MG63 (cell line): ENCODE results near the gene BMP2. TPM values are rescaled to one million over a fixed set of nuclear protein-coding genes. Genes with fewer than 3 reads are reported as not detected.
A peak's percentile ranks its signal among the peaks of the same experiment; 100 is the strongest.

ENCODE experiments used
- DNase-seq: peaks from one replicate; pipeline ENCODE4 v3.0.0-alpha.2; 2020
- H3K27me3 ChIP-seq: fragments of 250-450 bp; sonication (Bioruptor Pico); 2 replicates; pipeline ENCODE4 v1.5.1; 2020; ENCODE audit warnings: mild to moderate bottlenecking, moderate library complexity
- H3K36me3 ChIP-seq: fragments of 250-450 bp; sonication (Bioruptor Pico); 2 replicates; pipeline ENCODE4 v1.5.1; 2020; ENCODE audit warnings: mild to moderate bottlenecking, moderate library complexity
- H3K4me3 ChIP-seq: fragments of 250-450 bp; sonication (Bioruptor Pico); 2 replicates; pipeline ENCODE4 v1.5.1; 2020; ENCODE audit warnings: mild to moderate bottlenecking, moderate library complexity
- H3K9me3 ChIP-seq: fragments of 250-450 bp; sonication (Bioruptor Pico); 2 replicates; pipeline ENCODE4 v1.5.1; 2020; ENCODE audit warnings: mild to moderate bottlenecking, moderate library complexity
- total RNA-seq: library from RNA; depleted of rRNA; stranded (reverse); fragments of >200 nt; shearing (Covaris generic); gene quantifications from 2 replicates; pipeline ENCODE4 v1.2.3, GENCODE V29; 2014; ENCODE audit warnings: low replicate concordance; rRNA removed

The BMP2 gene
- 0.03 and 0.10 TPM in 2 replicates for total RNA-seq

DNA sequence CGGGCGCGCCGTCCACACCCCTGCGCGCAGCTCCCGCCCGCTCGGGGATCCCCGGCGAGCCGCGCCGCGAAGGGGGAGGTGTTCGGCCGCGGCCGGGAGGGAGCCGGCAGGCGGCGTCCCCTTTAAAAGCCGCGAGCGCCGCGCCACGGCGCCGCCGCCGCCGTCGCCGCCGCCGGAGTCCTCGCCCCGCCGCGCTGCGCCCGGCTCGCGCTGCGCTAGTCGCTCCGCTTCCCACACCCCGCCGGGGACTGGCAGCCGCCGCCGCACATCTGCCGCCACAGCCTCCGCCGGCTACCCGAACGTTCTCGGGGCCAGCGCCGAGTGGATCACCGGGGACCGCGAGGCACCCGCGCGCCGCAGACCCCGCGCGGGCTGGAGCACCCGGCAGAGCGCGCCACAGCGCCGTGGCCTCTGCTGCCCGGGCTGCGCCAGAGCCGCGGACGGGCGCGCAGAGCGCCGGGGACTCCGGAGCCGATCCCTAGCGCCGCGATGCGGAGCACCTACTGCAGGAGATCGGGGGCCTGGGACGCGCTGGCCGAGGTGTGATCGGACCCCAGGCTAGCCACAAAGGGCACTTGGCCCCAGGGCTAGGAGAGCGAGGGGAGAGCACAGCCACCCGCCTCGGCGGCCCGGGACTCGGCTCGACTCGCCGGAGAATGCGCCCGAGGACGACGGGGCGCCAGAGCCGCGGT lies at the start of gene BMP2:
TSS of gene BMP2 (plus strand) at position 151 of the 692 bp plus-strand sequence. CDS start 2,441 bp downstream, outside the sequence.
- no peaks in the 10 kb centered on the region for H3K36me3 ChIP-seq
- DNase-seq: peak; percentile 51
- H3K9me3 ChIP-seq: no peaks in the 10 kb centered on the region
- peak within 1 kb of the TSS; percentile 51 for H3K4me3 ChIP-seq
- peaks cover 9% of the 10 kb centered on the region; the same call in 1 of the 2 replicates for H3K27me3 ChIP-seq

DNA sequence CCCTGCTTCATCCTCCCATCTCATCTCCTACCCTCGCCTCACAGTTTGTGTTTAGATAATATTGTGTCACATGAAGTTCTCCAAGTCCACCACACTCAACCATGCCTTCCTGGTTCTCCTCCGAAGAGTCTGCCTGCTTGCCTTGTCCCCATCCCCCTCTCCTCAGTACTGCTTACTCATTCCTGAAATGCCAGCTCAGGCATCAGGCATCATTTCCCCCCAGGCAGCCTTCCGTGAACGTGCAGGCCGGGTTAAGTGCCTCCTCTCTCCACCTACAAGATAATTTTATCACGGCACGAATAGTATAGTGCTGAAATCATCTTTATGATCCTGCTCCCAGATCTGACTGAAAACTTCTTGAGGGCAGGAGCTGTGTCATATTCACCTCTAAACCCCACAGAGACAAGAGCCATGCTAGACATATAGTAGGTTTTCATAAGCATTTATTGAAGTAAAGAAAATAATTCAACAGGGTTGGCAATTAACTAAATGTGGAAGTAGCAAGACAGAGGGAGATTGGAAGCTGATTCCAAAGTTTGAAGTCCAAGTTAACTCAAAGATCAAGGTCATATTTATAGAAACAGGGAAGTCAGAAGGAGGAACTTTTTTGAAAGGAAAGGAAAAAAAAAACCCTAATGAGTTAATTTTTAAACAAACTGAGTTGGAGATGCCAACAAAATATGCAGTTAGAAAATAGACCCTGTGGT lies 48.7 kb upstream of the BMP2 start:
- no peak for DNase-seq
- Histone ChIP-seq H3K9me3 (no peaks in the 10 kb centered on the region), H3K36me3 (no peaks in the 10 kb centered on the region), H3K4me3 (no peak overlapping the region), H3K27me3 (no peaks in the 10 kb centered on the region)

GRCh38 chr20:6719369-6719721 lies 48.1 kb upstream of the BMP2 start:
- Histone ChIP-seq H3K36me3 (no peaks in the 10 kb centered on the region), H3K4me3 (no peak overlapping the region), H3K27me3 (no peaks in the 10 kb centered on the region), H3K9me3 (no peaks in the 10 kb centered on the region)
- no peak for DNase-seq

- Histone ChIP-seq H3K36me3 (no peaks in the 10 kb centered on the region), H3K9me3 (no peaks in the 10 kb centered on the region), H3K4me3 (no peak overlapping the region), H3K27me3 (no peaks in the 10 kb centered on the region)
- DNase-seq: no peak
Measured at GRCh38 chr20:6726761-6727160, 40.7 kb upstream of the BMP2 start.

- Histone ChIP-seq H3K4me3 (no peak overlapping the region), H3K27me3 (no peaks in the 10 kb centered on the region), H3K9me3 (no peaks in the 10 kb centered on the region), H3K36me3 (no peaks in the 10 kb centered on the region)
- no peak for DNase-seq
Measured at GRCh38 chr20:6730672-6731328, 36.7 kb upstream of the BMP2 start.

DNA sequence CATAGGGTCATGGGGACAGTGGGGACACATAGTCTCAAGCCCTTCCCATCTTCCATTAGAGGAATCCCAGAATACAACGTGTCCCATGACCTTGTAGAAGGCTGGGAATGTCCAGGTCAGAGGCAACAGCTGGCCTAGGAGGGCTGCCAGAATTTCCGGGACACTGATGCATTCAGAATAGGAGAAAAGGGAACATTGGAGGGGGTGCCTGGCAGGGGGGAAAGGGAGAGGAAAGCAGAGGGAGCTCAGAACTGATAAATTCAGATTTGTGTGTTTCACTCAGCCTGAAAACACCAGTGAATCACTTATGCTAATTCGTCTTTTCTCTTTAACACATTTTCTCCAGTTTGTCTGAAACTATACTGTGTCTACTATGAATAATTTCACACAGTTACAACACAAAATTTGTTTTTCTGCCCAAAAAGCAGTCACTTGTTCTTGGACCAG lies 35.5 kb upstream of the BMP2 start:
- Histone ChIP-seq H3K9me3 (no peaks in the 10 kb centered on the region), H3K27me3 (no peaks in the 10 kb centered on the region), H3K4me3 (no peak overlapping the region), H3K36me3 (no peaks in the 10 kb centered on the region)
- DNase-seq: no peak

- H3K27me3 ChIP-seq: no peaks in the 10 kb centered on the region
- no peaks in the 10 kb centered on the region for H3K36me3 ChIP-seq
- DNase-seq: no peak
- no peak overlapping the region for H3K4me3 ChIP-seq
- H3K9me3 ChIP-seq: no peaks in the 10 kb centered on the region
Measured at GRCh38 chr20:6732851-6733250, 34.6 kb upstream of the BMP2 start.

- H3K9me3 ChIP-seq: no peaks in the 10 kb centered on the region
- H3K27me3 ChIP-seq: no peaks in the 10 kb centered on the region
- no peak overlapping the region for H3K4me3 ChIP-seq
- DNase-seq: no peak
- H3K36me3 ChIP-seq: no peaks in the 10 kb centered on the region
Measured at GRCh38 chr20:6733965-6734364, 33.5 kb upstream of the BMP2 start.

DNA sequence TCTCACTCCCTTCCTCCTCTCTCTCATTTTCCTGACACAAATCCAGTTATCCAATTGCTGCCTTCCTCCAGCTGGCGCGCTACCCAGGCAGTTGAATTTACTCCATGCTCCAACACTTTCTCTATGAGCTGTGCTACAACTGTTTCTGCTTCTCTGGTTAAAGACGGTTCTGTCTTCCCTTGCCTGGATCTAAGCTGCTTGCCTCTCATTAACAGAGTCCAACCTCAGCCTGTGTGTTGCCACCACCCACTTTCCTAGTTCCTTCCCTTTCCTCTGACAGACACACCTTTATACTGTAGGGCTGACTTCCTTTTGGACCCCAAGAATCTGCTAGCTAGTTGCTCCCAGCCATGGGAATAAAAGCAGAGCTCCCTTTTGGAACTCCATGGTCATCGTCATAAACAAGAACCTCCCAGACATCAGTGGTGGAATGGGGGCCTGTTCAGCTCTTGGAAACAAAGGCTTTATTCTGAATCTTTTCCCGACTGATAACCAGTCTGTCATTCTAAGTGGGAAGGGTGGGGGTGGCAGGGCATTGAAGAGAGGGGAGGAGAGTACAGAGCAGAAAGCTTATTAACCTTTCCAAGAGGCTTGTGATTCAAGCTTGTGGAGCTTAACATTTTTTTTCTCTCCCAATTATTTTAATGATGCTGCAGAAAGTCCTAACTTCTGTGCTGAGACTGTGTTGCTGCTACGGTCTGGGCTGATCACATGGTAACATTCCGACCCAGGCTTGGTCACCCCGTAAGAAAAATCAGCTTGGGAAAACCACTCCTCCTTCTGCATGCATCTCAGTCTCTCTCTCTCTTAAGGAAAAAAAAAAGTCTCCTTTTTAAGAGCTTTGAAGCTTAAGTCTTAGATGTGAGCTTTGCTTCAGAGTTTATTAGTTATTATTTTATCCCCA lies 31.3 kb upstream of the BMP2 start:
- H3K27me3 ChIP-seq: no peaks in the 10 kb centered on the region
- DNase-seq: no peak
- no peak overlapping the region for H3K4me3 ChIP-seq
- no peaks in the 10 kb centered on the region for H3K36me3 ChIP-seq
- H3K9me3 ChIP-seq: no peaks in the 10 kb centered on the region

DNA sequence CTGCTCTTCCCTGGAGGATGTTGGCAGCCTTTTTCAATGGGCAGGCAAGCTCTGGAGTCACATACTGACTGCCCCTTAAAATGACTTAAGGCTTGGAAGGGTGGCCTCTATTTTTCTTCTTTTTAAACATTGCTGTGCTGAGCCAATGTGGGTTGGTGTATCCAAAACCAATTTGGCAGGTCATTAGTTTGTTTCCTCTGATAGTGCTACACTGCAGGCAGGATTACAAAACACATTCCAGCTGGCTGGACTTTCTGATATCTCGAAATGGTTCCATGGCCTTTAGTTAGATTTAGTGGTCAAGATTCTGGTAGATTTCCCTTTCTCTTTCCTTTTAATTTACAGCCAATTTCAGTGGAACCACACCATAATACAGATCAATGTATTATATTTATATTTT lies 28.1 kb upstream of the BMP2 start:
- Histone ChIP-seq H3K27me3 (no peaks in the 10 kb centered on the region), H3K9me3 (no peaks in the 10 kb centered on the region), H3K4me3 (no peak overlapping the region), H3K36me3 (no peaks in the 10 kb centered on the region)
- no peak for DNase-seq

GRCh38 chr20:6740096-6740495 lies 27.4 kb upstream of the BMP2 start:
- no peaks in the 10 kb centered on the region for H3K36me3 ChIP-seq
- H3K9me3 ChIP-seq: no peaks in the 10 kb centered on the region
- DNase-seq: no peak
- H3K27me3 ChIP-seq: no peaks in the 10 kb centered on the region
- no peak overlapping the region for H3K4me3 ChIP-seq

- DNase-seq: no peak
- Histone ChIP-seq H3K9me3 (no peaks in the 10 kb centered on the region), H3K27me3 (no peaks in the 10 kb centered on the region), H3K4me3 (no peak overlapping the region), H3K36me3 (no peaks in the 10 kb centered on the region)
Measured at GRCh38 chr20:6744180-6744579, 23.3 kb upstream of the BMP2 start.

GRCh38 chr20:6744805-6745204 lies 22.7 kb upstream of the BMP2 start:
- no peak for DNase-seq
- Histone ChIP-seq H3K9me3 (no peaks in the 10 kb centered on the region), H3K4me3 (no peak overlapping the region)

GRCh38 chr20:6746901-6747609 lies 20.4 kb upstream of the BMP2 start:
- peak; percentile 7 for DNase-seq
- Histone ChIP-seq H3K4me3 (no peak overlapping the region), H3K36me3 (no peaks in the 10 kb centered on the region), H3K9me3 (no peaks in the 10 kb centered on the region), H3K27me3 (no peaks in the 10 kb centered on the region)

More at GRCh38 chr20:6744805-6745204, 22.7 kb upstream of the BMP2 start:
- no peaks in the 10 kb centered on the region for H3K27me3 ChIP-seq
- no peaks in the 10 kb centered on the region for H3K36me3 ChIP-seq

DNA sequence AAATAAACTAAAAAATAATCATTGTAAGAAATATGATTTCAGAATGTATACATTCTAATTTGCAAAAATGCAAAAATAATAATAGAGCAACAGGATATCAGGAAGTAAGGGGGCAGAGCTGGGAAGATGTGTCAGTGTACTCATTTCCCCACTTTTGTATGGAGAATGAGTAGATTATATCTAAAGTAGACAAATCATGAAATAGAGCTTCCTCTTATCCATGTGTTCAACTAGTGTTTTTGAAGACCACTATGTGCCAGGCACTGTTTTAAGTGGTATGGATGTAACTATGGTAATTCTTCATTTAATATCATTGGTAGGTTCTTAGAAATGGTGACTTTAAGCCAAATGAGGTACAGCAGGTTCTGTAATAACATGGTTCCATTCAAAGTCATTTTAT lies 17.0 kb upstream of the BMP2 start:
- Histone ChIP-seq H3K4me3 (no peak overlapping the region), H3K27me3 (no peaks in the 10 kb centered on the region), H3K9me3 (no peaks in the 10 kb centered on the region), H3K36me3 (no peaks in the 10 kb centered on the region)
- DNase-seq: no peak
